Frontal cortex (tissue), 4 donors: ENCODE data around the gene CACNA1G. TPM values are rescaled to one million over a fixed set of nuclear protein-coding genes. Genes with fewer than 3 reads are reported as not detected.
A peak's percentile ranks its signal among the peaks of the same experiment; 100 is the strongest.

Experiments used
- DNase-seq, 2 donors: peaks; one replicate each; pipeline ENCODE4 v3.0.0; 2012; ENCODE audit warnings: low spot score in 2 of 2
- FAIRE-seq: peaks from 2 replicates; lab custom pipeline; 2012; peaks lifted over from hg19 to GRCh38; lab: Jason Lieb, UNC
- total RNA-seq: library from RNA; depleted of rRNA; stranded (reverse); fragments of >200 nt; gene quantifications from one replicate; pipeline ENCODE4 v1.2.3, GENCODE V29; 2014
- donor health status: control.
- donor health status: control.
- donor health status: control.

The CACNA1G gene
- total RNA-seq, 1 donor from 2014 or later: 7.7 TPM

- FAIRE-seq (no peak), DNase-seq (no peak)
Observed at GRCh38 chr17:50603340-50603739, 42.8 kb downstream of the CACNA1G start.

- no peak for FAIRE-seq
- DNase-seq: no peak
Observed at GRCh38 chr17:50604513-50604912, 44.0 kb downstream of the CACNA1G start.

GRCh38 chr17:50605429-50605828 is 44.9 kb downstream of the CACNA1G start:
- DNase-seq (no peak), FAIRE-seq (no peak)

- FAIRE-seq: no peak
- no peak for DNase-seq
Observed at GRCh38 chr17:50607522-50608175, 47.1 kb downstream of the CACNA1G start.

GRCh38 chr17:50608700-50609379 is 48.3 kb downstream of the CACNA1G start:
- no peak for DNase-seq

GRCh38 chr17:50609380-50610074 is 49.0 kb downstream of the CACNA1G start:
- FAIRE-seq: no peak
- no peak for DNase-seq

More at GRCh38 chr17:50608700-50609379, 48.3 kb downstream of the CACNA1G start:
- no peak for FAIRE-seq

- no peak for DNase-seq
- FAIRE-seq: no peak
Observed at GRCh38 chr17:50611634-50612033, 51.1 kb downstream of the CACNA1G start.

GRCh38 chr17:50612281-50612680 is 51.8 kb downstream of the CACNA1G start:
- no peak for FAIRE-seq

GRCh38 chr17:50613007-50613992 is 52.8 kb downstream of the CACNA1G start:
- FAIRE-seq: no peak
- DNase-seq: no peak

More at GRCh38 chr17:50612281-50612680, 51.8 kb downstream of the CACNA1G start:
- no peak for DNase-seq

- DNase-seq (no peak), FAIRE-seq (no peak)
Observed at GRCh38 chr17:50614471-50615051, 54.0 kb downstream of the CACNA1G start.

GRCh38 chr17:50615828-50616227 is 55.3 kb downstream of the CACNA1G start:
- FAIRE-seq (no peak), DNase-seq (no peak)

GRCh38 chr17:50618300-50618699 is 57.8 kb downstream of the CACNA1G start:
- DNase-seq: no peak
- FAIRE-seq: no peak

GRCh38 chr17:50618941-50619340 is 58.4 kb downstream of the CACNA1G start:
- DNase-seq (no peak), FAIRE-seq (no peak)

- DNase-seq (no peak), FAIRE-seq (no peak)
Observed at GRCh38 chr17:50619489-50619888, 59.0 kb downstream of the CACNA1G start.

- FAIRE-seq (no peak), DNase-seq (no peak)
Observed at GRCh38 chr17:50620237-50620636, 59.7 kb downstream of the CACNA1G start.

GRCh38 chr17:50620858-50621257 is 60.3 kb downstream of the CACNA1G start:
- no peak for FAIRE-seq

GRCh38 chr17:50621574-50622031 is 61.1 kb downstream of the CACNA1G start:
- DNase-seq (peak in 1 of 2 donors; percentile 81), FAIRE-seq (no peak)

More at GRCh38 chr17:50620858-50621257, 60.3 kb downstream of the CACNA1G start:
- no peak for DNase-seq

- no peak for DNase-seq
- no peak for FAIRE-seq
Observed at GRCh38 chr17:50624321-50624934, 63.9 kb downstream of the CACNA1G start.
